Right atrium auricular region (tissue), 2 donors: ENCODE measurements around the gene TOR1A. TPM values are rescaled to one million over a fixed set of nuclear protein-coding genes. Genes with fewer than 3 reads are reported as not detected.

Experiments used
- DNase-seq: peaks from one replicate; pipeline ENCODE4 v3.0.0-alpha.2; 2019; ENCODE audit warnings: low spot score
- H3K27ac ChIP-seq, 2 donors: fragments of 200-600 bp; sonication (generic); 1 replicate in 1 of 2; 2 replicates in 1 of 2; pipeline ENCODE4 v1.5.1; 2016 to 2019
- H3K27me3 ChIP-seq, 2 donors: fragments of 200-600 bp; sonication (generic); one replicate each; pipeline versions ENCODE4 v1.5.1 to v1.6.0; 2017 to 2019
- H3K36me3 ChIP-seq: fragments of 200-600 bp; sonication (generic); one replicate; pipeline ENCODE4 v1.5.1; 2016
- H3K4me1 ChIP-seq, 2 donors: fragments of 200-600 bp; sonication (generic); one replicate each; pipeline versions ENCODE4 v1.5.1 to v1.6.0; 2017 to 2019
- H3K4me3 ChIP-seq, 2 donors: fragments of 200-600 bp; sonication (generic); 1 replicate in 1 of 2; 2 replicates in 1 of 2; pipeline ENCODE4 v1.5.1; 2017 to 2019; ENCODE audit warnings: mild to moderate bottlenecking in 1 of 2, moderate library complexity in 1 of 2
- H3K9me3 ChIP-seq, 2 donors: fragments of 200-600 bp; sonication (generic); one replicate each; pipeline ENCODE4 v1.5.1; 2019
- total RNA-seq, 2 donors: library from RNA; depleted of rRNA; stranded (reverse); fragments of >200 nt; gene quantifications; one replicate each; pipeline ENCODE4 v1.1.0, GENCODE V29; 2016
- TF ChIP-seq, protein P1 (sequence below), 2 donors: fragments of 200-600 bp; sonication (generic); IDR thresholded peaks; one replicate each; pipeline ENCODE4 v1.5.1; 2019; ENCODE audit warnings: antibody characterized with exemption in 2 of 2

TOR1A gene
- total RNA-seq, 2 donors from 2014 or later, result 16.1 to 31.9 TPM

DNA sequence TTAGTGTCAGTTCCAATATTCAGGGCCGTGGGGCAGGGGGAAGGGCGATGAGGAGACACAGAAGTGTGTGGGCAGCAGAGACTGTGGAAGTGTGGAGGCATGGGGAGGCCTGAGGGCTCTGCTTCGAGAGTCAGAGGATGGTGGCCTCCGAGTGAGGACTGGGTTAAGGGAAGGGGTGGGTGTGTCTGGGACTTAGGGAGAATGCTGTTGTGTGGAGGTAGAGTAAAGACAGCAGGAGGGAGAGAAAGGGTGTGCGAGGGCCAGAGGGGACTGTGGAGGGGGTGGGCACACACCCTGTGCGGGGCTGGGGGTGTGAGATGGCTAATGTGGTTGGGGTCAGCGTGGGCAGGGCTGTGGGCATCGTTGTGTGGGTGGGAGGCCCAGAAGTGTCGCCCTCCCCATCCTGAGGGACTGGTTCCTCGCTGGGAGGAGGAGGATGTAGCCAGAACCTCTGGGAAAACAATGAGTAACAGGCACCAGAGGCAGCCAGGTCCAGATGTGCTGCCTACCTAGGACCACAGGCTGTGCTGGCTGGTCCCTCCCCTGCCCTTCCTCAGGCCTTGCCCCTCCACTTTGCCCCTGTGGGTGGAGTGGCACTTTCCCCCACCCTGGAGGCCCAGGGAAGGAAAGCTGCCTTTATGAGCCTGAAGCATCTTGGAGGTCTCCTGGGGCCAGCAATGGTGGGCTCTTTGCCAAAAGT is 15.5 kb upstream of the TOR1A start:
- Histone ChIP-seq H3K27ac (no peak overlapping the region), H3K4me1 (peaks cover 0 to 22% of the 10 kb centered on the region in 2 donors), H3K4me3 (no peak overlapping the region), H3K36me3 (no peaks in the 10 kb centered on the region), H3K27me3 (no peaks in the 10 kb centered on the region), H3K9me3 (no peaks in the 10 kb centered on the region)
- DNase-seq, result no peak
- TF ChIP-seq, protein P1, sequence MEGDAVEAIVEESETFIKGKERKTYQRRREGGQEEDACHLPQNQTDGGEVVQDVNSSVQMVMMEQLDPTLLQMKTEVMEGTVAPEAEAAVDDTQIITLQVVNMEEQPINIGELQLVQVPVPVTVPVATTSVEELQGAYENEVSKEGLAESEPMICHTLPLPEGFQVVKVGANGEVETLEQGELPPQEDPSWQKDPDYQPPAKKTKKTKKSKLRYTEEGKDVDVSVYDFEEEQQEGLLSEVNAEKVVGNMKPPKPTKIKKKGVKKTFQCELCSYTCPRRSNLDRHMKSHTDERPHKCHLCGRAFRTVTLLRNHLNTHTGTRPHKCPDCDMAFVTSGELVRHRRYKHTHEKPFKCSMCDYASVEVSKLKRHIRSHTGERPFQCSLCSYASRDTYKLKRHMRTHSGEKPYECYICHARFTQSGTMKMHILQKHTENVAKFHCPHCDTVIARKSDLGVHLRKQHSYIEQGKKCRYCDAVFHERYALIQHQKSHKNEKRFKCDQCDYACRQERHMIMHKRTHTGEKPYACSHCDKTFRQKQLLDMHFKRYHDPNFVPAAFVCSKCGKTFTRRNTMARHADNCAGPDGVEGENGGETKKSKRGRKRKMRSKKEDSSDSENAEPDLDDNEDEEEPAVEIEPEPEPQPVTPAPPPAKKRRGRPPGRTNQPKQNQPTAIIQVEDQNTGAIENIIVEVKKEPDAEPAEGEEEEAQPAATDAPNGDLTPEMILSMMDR (IDR thresholded peaks at IDR 0.05), result no peak

GRCh38 chr9:129838707-129839259 is 14.8 kb upstream of the TOR1A start:
- Histone ChIP-seq H3K4me1 (peaks cover 0 to 29% of the 10 kb centered on the region in 2 donors), H3K9me3 (no peaks in the 10 kb centered on the region), H3K27me3 (no peaks in the 10 kb centered on the region), H3K27ac (no peak overlapping the region), H3K4me3 (no peak overlapping the region), H3K36me3 (no peaks in the 10 kb centered on the region)
- no peak for DNase-seq
- TF ChIP-seq, protein P1 (IDR thresholded peaks at IDR 0.05), result no peak

GRCh38 chr9:129836311-129837007 is 12.5 kb upstream of the TOR1A start:
- H3K4me3 ChIP-seq, result peak overlapping the region; percentile 86 to 99
- no peak for DNase-seq
- peaks cover 21% of the 10 kb centered on the region for H3K36me3 ChIP-seq
- H3K9me3 ChIP-seq, result no peaks in the 10 kb centered on the region
- no peak overlapping the region for H3K27ac ChIP-seq
- H3K4me1 ChIP-seq, result peaks cover 0 to 31% of the 10 kb centered on the region in 2 donors
- TF ChIP-seq, protein P1 (IDR thresholded peaks at IDR 0.05), result no peak
- no peaks in the 10 kb centered on the region for H3K27me3 ChIP-seq

- H3K36me3 ChIP-seq, result peaks cover 27% of the 10 kb centered on the region
- no peak for DNase-seq
- H3K27me3 ChIP-seq, result no peaks in the 10 kb centered on the region
- peaks cover 0 to 31% of the 10 kb centered on the region in 2 donors for H3K4me1 ChIP-seq
- no peaks in the 10 kb centered on the region for H3K9me3 ChIP-seq
- TF ChIP-seq, protein P1 (IDR thresholded peaks at IDR 0.05), result no peak
- H3K27ac ChIP-seq, result peak overlapping the region; percentile 82 to 89
- H3K4me3 ChIP-seq, result peak overlapping the region; percentile 86 to 99
Observed at GRCh38 chr9:129835860-129836223, 11.9 kb upstream of the TOR1A start.

DNA sequence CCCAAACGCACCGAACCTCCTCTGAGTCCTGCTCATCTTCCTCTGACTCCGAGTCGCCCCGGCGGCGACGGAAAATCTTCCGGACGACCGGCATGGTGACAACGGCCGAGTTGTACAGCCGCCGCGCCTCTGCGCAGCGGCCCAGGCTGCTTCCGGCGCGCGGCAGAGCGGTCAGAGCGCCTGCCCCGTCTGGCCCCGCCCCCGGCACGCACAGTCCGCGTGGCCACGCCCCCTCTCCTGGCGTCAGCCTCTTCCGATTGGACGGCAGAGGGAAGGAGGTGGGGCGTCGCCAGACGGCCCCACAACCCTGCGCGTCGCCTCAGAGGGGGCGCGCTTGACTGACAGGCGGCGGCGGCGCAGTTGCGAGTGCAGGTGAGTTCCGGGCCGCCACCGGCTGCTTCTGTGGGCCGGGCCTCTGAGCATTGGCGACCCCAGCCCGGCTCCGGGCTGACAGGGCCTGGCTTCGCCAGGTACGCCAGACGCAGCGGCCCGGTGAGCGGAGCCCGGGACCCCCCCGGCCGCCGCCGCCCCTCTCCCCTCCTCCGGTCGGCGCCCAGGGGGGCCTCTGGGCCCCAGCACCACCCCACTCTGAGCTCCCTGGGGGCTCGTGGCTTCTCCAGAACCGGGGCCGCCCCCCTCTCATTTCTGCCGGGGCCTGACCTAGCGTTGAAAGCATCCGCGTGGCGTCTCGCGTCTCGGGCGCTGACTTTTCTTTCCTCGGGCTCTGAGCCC is 11.4 kb upstream of the TOR1A start, which contains the start of the genes C9orf78 and USP20:
C9orf78 (minus strand) TSS at position 148 of the 732 bp plus-strand sequence; CDS start at position 94, 54 bp downstream.
USP20 (plus strand) TSS at position 331 of the 732 bp plus-strand sequence. CDS start 17,098 bp downstream, outside the sequence.
- H3K27me3 ChIP-seq, result no peaks in the 10 kb centered on the region
- TF ChIP-seq, protein P1 (IDR thresholded peaks at IDR 0.05), result no peak
- peaks cover 0 to 31% of the 10 kb centered on the region in 2 donors for H3K4me1 ChIP-seq
- H3K27ac ChIP-seq, result peak within 1 kb of the TSS; percentile 82 to 89
- H3K9me3 ChIP-seq, result no peaks in the 10 kb centered on the region
- H3K36me3 ChIP-seq, result peaks cover 32% of the 10 kb centered on the region
- peak; percentile 91 for DNase-seq
- H3K4me3 ChIP-seq, result peak within 1 kb of the TSS; percentile 86 to 99
